ENCODE measurements around the gene PDE6C. TPM values are rescaled to one million over a fixed set of nuclear protein-coding genes. Genes with fewer than 3 reads are reported as not detected.

Gene PDE6C
- polyA plus RNA-seq (ENCODE audit: insufficient read length in 4 of 4): 1 to 10 TPM in 1 of 4 donors, under 1 TPM in 3; 0.13 to 2.8 (median 0.69) TPM

DNA sequence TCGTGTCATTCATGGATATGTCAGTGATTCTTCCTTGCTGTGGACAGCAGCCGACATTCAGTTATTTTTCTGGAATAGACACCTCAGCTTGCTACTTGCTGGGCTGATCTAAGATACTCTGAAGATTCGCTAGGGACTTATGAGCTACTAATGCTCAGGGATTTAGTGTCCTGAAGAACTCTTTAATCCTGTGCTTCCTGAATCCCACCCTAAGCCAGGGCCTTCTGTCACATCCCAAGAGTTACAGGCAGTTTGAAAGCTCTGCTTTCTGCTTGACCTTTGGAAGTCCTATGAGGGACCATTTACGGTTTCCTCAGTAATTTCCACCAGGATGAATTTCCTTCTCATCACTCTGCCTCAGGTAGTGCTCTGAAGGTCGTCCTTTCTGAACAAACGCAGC, at the start of gene PDE6C:
TSS of gene PDE6C (plus strand) at position 227 of the 400 bp plus-strand sequence. CDS start 189 bp downstream, outside the sequence.
- DNase-seq (ENCODE audit: low read depth in 4 of 4, low spot score in 2 of 4): no peak

- no peak for DNase-seq (ENCODE audit: low read depth in 4 of 4, low spot score in 2 of 4)
These were observed 46.9 kb upstream of the PDE6C start for GRCh38 chr10:93565446-93565845.

GRCh38 chr10:93566435-93567276, 45.7 kb upstream of the PDE6C start, which contains the start of gene FFAR4:
FFAR4 (plus strand) TSS chr10:93566665; CDS start chr10:93566721, 56 bp downstream.
- DNase-seq (ENCODE audit: low read depth in 4 of 4, low spot score in 2 of 4): no peak

- no peak for DNase-seq (ENCODE audit: low read depth in 4 of 4, low spot score in 2 of 4)
These were observed 44.8 kb upstream of the PDE6C start for GRCh38 chr10:93567277-93568104.

DNA sequence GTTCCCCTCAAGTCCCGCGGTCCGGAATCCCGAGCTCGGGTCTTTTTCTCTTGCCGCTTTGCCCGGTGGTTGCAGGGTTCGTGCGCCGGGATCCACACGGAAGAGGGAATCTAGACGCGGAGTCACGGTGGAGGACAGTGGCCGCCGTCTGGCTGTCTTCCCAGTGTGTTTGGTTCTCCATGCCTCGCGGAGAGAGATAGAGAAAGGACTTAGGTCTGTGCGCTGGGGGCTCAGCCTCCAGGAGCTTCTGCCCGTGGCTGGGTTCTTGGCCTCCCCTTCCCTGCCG, 44.3 kb upstream of the PDE6C start:
- no peak for DNase-seq (ENCODE audit: low read depth in 4 of 4, low spot score in 2 of 4)

GRCh38 chr10:93570383-93570782, 42.0 kb upstream of the PDE6C start:
- DNase-seq (ENCODE audit: low read depth in 4 of 4, low spot score in 2 of 4): no peak

DNA sequence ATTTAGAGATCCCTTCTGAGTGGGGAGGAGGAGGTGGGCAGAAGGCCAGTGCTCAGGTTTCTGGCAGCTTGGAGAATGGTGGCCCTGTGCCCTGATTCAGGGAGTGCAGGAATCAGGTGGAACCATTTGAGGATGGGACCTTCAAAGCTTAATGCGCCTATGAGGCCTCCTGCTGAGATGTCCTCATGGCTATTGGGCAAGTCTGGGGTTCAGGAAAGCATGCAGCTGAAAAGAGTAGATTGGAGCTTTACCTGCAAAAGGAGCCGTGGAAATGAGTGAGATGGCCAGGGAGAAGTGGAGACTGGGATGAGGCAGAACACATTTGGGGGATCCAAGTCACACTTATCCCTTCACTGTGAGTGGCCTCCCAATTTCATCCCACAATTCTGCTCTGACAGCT, 39.7 kb upstream of the PDE6C start:
- no peak for DNase-seq (ENCODE audit: low read depth in 4 of 4, low spot score in 2 of 4)

DNA sequence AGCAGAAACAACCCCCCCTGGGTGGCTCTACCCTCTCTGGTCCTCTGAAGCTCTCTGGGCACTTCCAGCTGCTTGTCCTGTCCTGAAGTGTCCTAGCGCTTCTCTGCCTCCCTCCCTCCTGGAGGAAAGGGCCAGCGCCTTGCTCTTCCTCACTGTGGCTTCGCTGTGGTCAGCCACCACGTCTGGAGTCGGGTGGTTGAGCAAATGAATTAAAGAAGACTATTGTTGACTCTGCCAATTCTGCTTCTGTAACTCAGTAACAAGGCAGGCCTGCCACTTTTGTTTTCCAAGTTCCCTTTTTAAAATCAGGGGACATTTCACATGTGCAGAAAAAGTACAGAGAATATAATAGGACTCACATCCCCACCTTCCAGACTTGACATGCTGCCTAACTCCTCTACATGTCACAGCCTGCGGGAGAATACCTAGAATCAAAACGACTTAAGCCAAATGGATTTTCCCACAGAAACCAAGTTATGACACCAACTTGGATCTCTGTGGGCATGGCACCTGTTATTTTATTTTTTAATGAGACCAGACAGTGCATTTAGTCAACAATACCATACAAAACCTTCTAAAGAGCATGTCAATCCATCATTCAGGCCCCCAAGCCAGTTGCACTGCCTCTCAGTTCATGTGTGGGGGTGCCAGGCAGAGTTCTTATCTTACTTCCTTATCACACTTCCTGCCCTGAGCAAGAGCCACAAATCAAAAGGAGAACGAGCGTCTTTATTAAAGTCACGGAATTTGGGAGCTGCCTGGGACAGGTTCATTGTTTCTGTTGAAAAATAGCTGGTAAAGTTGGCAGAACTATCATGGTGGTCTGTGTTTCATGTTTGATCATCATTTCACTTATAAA, 39.1 kb upstream of the PDE6C start:
- DNase-seq (ENCODE audit: low read depth in 4 of 4, low spot score in 2 of 4): no peak

GRCh38 chr10:93573924-93574323, 38.4 kb upstream of the PDE6C start:
- DNase-seq (ENCODE audit: low read depth in 4 of 4, low spot score in 2 of 4): no peak

DNA sequence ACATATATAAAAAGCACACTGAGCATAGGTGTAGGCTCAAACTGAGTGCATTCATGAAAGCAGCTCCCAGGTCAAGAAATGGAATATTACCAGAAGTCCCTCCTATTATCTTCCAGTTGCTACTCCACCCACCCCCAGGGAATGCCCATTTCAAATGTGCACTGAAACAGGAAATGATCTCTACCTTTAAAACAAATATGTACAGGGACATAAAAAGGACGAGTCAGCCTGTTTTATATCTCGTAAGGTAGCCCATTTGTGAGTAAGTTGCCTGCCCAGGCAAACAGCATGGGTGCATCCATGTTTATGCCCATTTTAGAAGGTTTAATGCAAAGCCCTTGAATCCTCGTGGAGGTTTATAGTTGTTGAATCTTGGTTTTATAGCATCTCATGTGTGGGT, 35.4 kb upstream of the PDE6C start:
- no peak for DNase-seq (ENCODE audit: low read depth in 4 of 4, low spot score in 2 of 4)

GRCh38 chr10:93577565-93577964, 34.8 kb upstream of the PDE6C start:
- DNase-seq (ENCODE audit: low read depth in 4 of 4, low spot score in 2 of 4): no peak

- DNase-seq (ENCODE audit: low read depth in 4 of 4, low spot score in 2 of 4): no peak
These were observed 33.2 kb upstream of the PDE6C start for GRCh38 chr10:93579089-93579488.

DNA sequence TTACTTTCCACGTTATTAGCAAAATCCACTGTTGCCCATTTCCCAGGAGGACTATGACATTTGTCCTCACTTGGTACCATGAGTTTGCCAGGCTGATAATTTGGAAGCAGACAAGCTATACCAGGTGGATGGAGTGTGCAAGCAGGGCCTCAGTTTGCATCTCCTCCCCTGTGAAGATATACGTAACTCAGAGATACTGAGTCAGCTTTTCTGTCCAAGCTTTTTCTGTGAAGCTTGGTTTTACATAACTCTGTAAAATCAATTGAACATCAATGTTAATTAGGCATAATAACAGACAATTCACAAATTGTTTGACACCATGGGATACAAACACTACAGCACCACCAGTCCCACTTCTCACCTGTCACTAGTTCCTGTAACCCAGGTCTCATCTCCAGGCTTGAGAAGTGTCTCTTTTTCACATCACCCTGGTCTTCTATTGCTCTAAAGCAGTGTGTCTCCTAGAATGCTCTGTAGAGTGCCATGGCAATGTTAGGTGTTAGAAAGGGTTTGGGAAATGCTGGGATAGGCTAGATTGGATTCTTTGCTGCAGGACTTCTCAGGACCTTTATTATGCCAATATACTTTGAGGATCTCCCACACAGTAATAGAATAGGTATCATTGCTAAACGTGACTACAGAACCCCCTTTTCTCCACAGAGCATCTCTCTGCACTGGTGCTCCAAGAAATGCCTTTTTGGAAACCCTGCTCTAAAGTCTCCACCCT, 32.2 kb upstream of the PDE6C start:
- no peak for DNase-seq (ENCODE audit: low read depth in 4 of 4, low spot score in 2 of 4)

- no peak for DNase-seq (ENCODE audit: low read depth in 4 of 4, low spot score in 2 of 4)
These were observed 31.5 kb upstream of the PDE6C start for GRCh38 chr10:93580828-93581227.

DNA sequence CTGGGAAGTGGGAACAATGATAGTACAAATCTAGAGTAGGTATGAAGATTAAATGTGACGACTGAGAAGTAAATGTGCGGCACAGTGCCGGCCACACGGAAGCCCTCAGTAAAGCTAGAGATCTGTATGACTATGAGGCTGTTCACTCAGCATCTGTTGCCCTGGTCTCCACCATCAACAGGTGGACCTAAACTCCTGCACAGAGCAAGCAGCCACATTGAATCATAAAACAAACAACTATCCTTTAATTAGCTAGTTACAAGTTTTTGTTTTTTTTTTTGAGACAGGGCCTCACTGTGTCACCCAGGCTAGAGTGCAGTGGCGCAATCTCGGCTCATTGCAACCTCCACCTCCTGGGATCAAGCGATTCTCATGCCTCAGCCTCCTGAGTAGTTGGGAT, 27.9 kb upstream of the PDE6C start:
- no peak for DNase-seq (ENCODE audit: low read depth in 4 of 4, low spot score in 2 of 4)

- no peak for DNase-seq (ENCODE audit: low read depth in 4 of 4, low spot score in 2 of 4)
These were observed 22.4 kb upstream of the PDE6C start for GRCh38 chr10:93589648-93590562.

GRCh38 chr10:93590638-93591037, 21.7 kb upstream of the PDE6C start:
- no peak for DNase-seq (ENCODE audit: low read depth in 4 of 4, low spot score in 2 of 4)

- DNase-seq (ENCODE audit: low read depth in 4 of 4, low spot score in 2 of 4): no peak
These were observed 21.1 kb upstream of the PDE6C start for GRCh38 chr10:93591065-93591808.
